Fibroblast of skin of scalp (primary cell): ENCODE results near the gene TP53TG3. TPM values are rescaled to one million over a fixed set of nuclear protein-coding genes. Genes with fewer than 3 reads are reported as not detected.
"Not testable (repeated sequence)": the region's sequence is repeated elsewhere in the genome, so short reads cannot be mapped to it uniquely, and the experiment has no call there.

Source experiments
- DNase-seq: peaks from one replicate; pipeline ENCODE4 v3.0.0-alpha.2; 2013
- polyA plus RNA-seq, 2 experiments: library from polyadenylated mRNA; unstranded; fragments of 120-200 nt; gene quantifications; one replicate each; pipeline ENCODE4 v1.2.1, GENCODE V29; 2013; ENCODE audit not compliant: insufficient read length in 2 of 2

Gene TP53TG3, protein sequence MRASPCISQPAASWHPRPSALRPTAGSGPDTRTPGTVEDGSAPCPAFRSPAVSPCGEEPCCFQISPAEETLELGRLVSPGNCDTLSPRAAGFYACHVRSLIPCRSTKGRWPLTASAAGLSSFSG
- polyA plus RNA-seq (2013, experiment 1 of 2; ENCODE audit: insufficient read length) = not detected
- not detected for polyA plus RNA-seq (2013, experiment 2 of 2; ENCODE audit: insufficient read length)

DNA sequence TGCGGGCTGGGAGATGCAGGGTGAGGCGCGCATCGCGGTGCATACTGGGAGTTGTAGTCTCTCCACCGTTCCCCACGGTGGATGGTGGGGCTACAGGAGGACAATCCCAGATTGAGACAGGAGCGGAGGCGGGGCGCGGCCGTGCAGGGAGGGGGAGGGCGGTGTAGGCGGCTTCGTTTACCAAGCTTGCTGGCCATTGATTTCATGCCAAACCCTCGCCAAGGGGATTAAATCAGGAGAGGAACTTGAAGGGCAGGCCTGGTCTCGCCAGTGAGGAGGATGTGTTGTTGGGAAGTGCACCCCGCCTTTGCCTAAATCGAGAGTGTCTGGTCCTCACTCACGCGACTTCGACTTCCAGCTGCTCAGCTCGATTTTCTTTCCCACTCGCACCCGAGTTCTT is at the start of gene TP53TG3:
Gene TP53TG3 (minus strand): TSS at position 101 of the 400 bp plus-strand sequence. CDS start 68 bp downstream, at position 33.
- not testable (repeated sequence) for DNase-seq

DNA sequence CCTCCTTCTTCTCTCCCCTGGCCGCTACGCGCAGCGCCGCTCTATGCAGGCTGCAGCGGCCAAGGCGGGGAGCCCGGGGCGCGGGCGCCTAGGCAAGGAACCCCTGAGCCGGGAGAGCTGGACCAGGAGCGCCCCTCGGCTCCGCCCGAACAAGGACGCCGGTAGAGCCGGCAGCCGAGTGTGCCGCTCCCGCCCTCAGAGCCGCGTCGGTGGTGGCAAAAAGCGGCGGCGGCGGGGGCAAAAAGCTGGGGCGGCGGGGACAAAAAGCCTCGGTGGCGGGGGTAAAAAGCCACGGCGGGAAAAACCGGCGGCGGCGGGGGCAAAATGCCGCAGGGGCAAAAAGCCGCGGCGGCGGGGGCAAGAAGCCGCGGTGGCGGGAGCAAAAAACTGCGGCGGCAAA is 25.1 kb downstream of the TP53TG3 start:
- DNase-seq = not testable (repeated sequence)

DNA sequence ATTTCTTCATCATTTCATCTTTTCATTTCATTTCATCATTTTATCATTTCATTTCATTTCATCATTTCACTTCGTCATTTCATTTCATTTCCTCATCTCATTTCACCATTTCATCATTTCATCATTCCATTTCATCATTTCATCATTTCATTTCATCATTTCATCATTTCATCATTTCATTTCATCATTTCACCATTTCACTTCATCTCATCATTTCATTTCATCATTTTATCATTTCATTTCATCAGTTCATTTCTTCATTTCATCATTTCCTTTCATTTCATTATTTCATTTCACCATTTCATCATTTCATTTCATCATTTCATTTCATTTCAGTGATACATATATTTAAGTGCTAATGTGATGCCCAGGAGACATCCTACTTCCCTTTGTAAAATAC is 28.4 kb downstream of the TP53TG3 start:
- DNase-seq = not testable (repeated sequence)

DNA sequence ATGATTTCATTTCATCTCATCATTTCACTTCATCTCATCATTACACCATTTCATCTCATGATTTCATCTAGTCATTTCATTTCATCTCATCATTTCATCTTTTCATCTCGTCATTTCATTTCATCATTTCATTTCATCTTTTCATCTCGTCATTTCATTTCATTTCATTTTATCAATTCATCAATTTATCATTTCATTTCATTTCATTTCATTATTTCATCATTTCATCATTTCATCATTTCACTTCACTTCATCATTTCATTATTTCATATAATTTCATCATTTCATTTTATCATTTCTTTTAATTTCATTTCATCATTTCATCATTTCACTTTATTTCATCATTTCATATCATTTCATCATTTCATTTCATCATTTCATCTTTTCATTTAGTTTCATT is 29.2 kb downstream of the TP53TG3 start:
- DNase-seq = not testable (repeated sequence)

DNA sequence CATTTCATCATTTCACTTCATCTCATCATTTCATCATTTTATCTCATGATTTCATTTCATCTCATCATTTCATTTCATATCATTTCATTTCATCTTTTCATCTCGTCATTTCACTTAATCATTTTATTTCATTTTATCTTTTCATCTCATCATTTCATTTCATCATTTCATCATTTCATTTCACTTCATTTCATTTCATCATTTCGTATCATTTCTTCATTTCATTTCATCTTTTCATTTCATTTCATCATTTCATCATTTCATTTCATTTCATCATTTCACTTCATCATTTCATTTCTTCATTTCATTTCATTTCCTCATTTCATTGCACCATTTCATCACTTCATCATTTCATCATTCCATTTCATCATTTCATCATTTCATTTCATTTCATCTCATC is 29.8 kb downstream of the TP53TG3 start:
- DNase-seq = not testable (repeated sequence)

DNA sequence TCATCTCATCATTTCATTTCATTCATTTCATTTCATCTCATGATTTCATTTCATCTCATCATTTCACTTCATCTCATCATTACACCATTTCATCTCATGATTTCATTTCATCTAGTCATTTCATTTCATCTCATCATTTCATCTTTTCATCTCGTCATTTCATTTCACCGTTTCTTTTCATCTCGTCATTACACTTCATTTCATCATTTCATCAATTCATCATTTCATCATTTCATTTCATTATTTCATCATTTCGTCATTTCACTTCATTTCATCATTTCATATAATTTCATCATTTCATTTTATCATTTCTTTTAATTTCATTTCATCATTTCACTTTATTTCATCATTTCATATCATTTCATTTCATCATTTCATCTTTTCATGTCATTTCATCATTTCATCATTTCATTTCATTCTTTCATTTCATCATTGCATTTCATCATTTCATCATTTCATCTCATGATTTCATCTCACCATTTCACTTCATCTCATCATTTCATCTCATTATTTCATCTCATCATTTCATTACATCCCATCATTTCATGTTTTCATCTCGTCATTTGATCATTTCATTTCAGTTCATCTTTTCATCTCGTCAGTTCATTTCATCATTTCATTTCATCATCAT is 30.6 kb downstream of the TP53TG3 start:
- not testable (repeated sequence) for DNase-seq

DNA sequence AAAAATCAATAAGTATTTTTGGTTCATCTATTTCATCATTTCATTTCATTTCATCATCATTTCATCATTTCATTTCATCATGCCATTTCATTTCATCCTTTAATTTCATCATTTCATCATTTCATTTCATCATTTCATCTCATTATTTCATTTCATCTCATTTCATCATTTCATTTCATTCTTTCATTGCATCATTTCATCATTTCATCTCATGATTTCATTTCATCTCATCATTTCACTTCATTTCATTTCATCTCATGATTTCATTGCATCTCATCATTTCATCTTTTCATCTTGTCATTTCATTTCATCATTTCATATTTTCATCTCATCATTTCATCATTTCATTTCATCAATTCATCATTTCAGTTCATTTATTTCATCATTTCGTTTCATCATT is 31.2 kb downstream of the TP53TG3 start:
- not testable (repeated sequence) for DNase-seq

DNA sequence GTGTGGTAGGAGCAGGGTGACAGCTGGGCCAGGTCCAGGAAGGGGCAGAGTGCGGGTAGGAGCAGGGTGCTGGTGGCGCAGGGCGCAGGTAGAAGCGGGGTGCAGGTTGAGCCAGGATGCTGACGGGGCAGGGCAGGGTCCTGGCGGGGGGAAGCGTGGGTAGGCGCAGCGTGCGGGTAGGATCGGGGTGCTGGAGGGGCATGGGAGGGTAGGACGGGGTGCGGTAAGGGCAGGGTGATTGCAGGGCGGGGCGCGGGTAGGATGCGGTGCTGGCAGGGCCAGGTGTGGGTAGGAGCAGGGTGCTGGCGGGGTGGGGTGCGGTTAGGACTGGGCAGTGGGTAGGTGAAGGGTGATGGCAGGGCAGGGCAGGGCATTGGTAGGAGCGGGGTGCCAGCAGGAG is 38.4 kb downstream of the TP53TG3 start:
- not testable (repeated sequence) for DNase-seq

DNA sequence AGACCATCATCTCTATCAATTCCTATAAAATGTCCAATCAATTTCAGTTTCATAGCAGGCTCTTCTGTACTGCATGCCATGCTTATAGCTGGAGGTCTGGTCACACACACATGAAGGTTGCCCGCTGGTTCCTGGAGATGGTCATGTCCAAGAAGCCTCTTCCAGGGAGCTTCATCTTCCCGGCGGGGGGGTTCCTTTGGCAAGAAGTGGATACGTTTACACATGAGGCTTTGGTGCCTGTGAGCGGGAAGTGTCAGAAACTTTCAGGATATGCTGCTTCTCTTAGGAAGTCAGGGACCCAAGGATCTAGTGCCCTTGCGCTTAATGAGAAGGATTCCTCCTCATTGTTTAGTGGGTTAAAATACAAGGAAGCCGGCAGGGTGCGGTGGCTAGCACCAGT is 43.9 kb downstream of the TP53TG3 start:
- DNase-seq = not testable (repeated sequence)
